Measurements from ENCODE around the gene AMOTL2.

AMOTL2 gene

DNA sequence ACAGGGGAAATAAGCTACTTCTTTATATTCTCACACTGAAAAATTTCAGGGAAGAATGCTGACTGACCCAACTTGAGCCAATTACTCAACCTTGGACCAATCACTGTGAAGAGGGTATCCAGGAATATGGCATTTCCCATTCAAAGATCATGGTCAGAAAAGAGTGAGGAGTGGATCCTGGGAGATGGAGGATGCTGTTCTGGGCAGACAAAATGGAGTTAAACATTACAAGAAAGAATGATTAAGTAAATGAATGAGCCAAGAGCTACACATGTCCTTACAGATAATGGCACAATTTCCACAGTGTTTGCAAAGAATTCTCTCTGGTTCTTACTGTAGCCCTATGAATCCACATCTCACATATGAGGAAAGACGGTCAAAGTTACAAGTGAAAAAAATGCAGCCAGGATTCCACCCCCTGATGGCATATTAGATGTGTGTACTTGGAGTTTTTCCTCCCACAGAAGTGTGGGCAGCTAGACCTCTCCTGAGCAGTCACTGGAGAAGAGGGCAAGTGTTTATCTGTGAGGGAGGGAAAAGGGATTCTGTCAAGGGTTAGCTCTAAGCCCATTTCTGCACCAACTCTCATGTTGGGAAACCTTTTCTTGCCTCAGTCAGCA lies 33.8 kb downstream of the AMOTL2 start:
- H3K4me3 Mint-ChIP-seq, result no peak overlapping the region
- no peaks in the 10 kb centered on the region for H3K4me1 Mint-ChIP-seq (ENCODE audit: low read depth)
- H3K9me3 Mint-ChIP-seq (ENCODE audit: low read depth), result no peaks in the 10 kb centered on the region
- H3K27ac Mint-ChIP-seq, result no peak overlapping the region
- no peaks in the 10 kb centered on the region for H3K36me3 Mint-ChIP-seq
- H3K27me3 Mint-ChIP-seq, result peaks cover 4% of the 10 kb centered on the region

DNA sequence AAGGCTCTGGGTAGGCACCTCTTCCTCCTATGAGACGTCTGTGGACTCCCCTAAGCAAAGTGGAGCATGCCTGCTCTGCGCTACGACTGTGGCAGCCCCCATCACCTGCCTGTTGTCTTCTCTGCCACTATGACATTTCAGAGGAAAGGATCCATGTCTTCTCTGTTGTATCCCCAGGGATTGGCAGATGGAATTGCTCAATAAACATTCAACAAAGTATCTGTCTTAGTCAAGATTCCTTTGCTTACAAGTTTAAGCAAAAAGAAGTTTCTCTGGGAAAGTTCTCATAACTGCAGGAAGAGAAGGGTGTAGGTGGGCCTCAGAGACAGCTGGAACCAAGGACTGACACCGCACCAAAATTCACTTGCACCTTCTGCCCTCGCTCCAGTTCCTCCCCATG lies 34.3 kb downstream of the AMOTL2 start:
- Mint-ChIP-seq H3K9me3 (ENCODE audit: low read depth) (no peaks in the 10 kb centered on the region), H3K4me3 (no peak overlapping the region), H3K27me3 (no peaks in the 10 kb centered on the region), H3K36me3 (no peaks in the 10 kb centered on the region), H3K4me1 (ENCODE audit: low read depth) (no peaks in the 10 kb centered on the region), H3K27ac (no peak overlapping the region)

DNA sequence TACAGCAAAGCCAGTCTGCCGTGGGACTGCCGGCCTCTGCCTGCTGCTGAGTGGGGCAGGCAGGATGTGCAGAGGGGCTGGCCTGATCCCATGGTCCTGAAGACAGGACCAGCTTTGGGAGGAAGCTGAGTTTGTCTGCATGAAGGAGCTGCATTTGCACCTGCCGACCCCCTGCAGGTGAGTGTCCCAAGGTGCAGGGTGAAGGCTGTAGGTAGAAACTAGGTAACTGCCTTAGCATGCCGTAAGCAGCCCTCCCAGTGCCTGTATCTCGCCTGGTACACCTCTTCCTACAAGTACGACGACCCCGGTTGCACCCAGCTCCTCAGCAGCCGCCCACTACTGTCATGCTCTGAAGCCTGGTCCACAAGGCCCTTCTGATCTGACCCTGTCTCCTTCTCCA lies 34.9 kb downstream of the AMOTL2 start:
- H3K27ac Mint-ChIP-seq, result no peak overlapping the region
- H3K4me1 Mint-ChIP-seq (ENCODE audit: low read depth), result no peaks in the 10 kb centered on the region
- H3K36me3 Mint-ChIP-seq, result no peaks in the 10 kb centered on the region
- H3K4me3 Mint-ChIP-seq, result no peak overlapping the region
- no peaks in the 10 kb centered on the region for H3K9me3 Mint-ChIP-seq (ENCODE audit: low read depth)
- H3K27me3 Mint-ChIP-seq, result no peaks in the 10 kb centered on the region

DNA sequence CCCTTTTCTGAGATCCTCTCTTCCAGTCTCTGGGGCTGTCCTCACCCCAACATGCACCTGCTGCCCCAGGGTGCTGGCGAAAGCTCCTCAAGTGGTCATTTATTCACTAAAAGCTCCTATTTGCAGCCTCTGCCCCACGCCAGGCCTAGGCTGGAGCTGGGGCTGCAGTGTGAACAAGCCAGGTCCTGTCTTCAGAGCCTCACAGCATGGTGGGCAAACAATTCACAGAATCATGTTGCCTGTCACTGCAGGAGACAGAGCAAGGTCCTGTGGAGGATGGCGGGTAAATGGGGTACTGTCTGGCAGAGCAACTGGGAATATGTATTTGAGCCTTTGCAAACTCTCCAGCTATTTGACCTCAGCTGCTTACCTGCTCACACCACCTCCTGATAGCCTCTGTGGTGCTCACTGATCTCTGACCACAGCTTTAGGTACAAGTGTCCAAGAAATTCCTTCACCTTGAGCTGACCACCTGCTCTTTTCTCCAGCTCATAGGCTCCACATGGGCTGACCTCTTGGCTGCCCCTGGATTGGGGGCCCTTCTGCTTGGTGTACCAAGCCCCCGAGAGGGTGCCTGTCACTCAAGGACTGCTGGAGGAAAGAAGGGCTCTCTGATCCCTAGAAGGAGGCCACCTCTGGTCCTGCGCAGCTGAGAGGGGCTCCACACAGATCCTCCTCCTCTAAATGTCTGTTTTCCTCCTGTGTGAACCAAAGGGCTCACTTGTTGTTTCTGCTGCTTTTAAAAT lies 35.6 kb downstream of the AMOTL2 start:
- H3K9me3 Mint-ChIP-seq (ENCODE audit: low read depth), result no peaks in the 10 kb centered on the region
- H3K4me1 Mint-ChIP-seq (ENCODE audit: low read depth), result no peaks in the 10 kb centered on the region
- no peak overlapping the region for H3K4me3 Mint-ChIP-seq
- H3K27ac Mint-ChIP-seq, result no peak overlapping the region
- H3K27me3 Mint-ChIP-seq, result no peaks in the 10 kb centered on the region
- H3K36me3 Mint-ChIP-seq, result no peaks in the 10 kb centered on the region

DNA sequence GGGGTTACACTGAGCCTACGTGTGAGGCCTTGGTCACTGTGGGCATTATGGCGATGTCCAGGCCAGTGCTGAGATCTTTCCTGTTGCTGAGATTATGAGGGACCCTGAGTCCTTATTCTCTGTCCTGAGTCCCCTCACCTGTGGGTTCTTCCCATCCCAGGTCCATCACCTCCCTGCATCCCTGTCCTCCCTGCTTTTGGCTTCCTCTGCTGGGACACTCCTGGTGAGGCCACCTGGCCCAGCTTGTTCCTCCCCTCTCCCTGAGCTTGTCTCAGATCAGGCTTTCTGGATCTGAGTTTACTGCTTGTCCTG lies 36.1 kb downstream of the AMOTL2 start:
- H3K27me3 Mint-ChIP-seq, result no peaks in the 10 kb centered on the region
- no peaks in the 10 kb centered on the region for H3K4me1 Mint-ChIP-seq (ENCODE audit: low read depth)
- H3K36me3 Mint-ChIP-seq, result no peaks in the 10 kb centered on the region
- H3K4me3 Mint-ChIP-seq, result no peak overlapping the region
- no peak overlapping the region for H3K27ac Mint-ChIP-seq
- H3K9me3 Mint-ChIP-seq (ENCODE audit: low read depth), result no peaks in the 10 kb centered on the region

DNA sequence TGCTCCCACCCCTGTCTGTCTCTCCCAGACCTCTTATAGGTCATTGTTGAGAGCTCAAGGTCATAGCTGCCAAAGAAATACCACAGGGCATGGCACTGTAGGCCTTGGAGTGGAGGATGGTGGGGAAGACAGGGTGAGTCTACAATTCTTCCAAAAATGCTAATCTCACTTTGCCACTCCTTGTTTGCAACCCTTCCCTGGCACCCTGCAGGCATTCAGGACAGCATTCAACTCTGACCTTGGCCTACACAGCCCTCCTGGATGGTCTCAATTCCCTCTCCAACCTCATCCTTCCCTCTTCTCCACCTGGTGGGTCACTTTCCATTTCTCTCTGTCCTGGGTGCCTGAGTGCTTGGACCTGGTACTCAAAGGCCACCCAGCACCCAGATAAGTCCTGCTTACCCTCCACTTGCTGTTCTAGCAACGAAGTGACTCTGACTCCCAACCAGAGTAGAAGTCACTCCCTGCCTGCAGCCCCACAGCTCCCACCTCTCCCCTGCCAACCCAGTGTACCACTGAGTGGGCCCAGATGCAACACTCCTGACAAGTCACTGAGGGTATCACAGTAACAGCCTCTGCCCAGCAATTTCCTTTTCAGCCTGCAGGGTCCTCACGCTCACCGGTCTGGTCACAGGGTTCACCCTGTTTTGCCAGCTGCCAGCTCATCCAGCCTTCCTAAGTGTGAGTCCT lies 36.6 kb downstream of the AMOTL2 start:
- Mint-ChIP-seq H3K9me3 (ENCODE audit: low read depth) (no peaks in the 10 kb centered on the region), H3K27me3 (no peaks in the 10 kb centered on the region), H3K27ac (no peak overlapping the region), H3K4me1 (ENCODE audit: low read depth) (no peaks in the 10 kb centered on the region), H3K36me3 (no peaks in the 10 kb centered on the region), H3K4me3 (no peak overlapping the region)

DNA sequence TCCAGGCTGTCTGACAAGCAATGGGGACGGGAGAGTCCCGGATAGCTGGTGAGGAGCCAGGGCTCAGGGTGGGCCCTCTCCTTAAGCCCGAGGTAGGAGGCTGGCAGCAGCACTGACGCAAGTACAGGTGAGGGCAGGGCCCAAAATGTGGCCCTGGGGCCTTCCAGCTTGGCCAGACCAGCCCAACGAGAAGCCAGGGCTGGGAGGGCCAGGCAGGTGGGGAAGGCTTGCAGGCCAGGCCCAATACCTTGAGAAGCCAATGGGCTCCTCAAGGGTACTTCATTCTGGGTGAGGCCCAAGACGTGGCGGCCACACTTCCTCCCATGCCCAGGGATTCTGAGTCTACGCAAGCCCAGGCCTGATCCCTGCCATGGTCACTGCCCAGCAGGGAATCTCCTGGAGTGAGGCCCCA lies 37.2 kb downstream of the AMOTL2 start:
- Mint-ChIP-seq H3K4me1 (ENCODE audit: low read depth) (no peaks in the 10 kb centered on the region), H3K4me3 (no peak overlapping the region), H3K27me3 (no peaks in the 10 kb centered on the region), H3K27ac (no peak overlapping the region), H3K36me3 (no peaks in the 10 kb centered on the region), H3K9me3 (ENCODE audit: low read depth) (no peaks in the 10 kb centered on the region)

DNA sequence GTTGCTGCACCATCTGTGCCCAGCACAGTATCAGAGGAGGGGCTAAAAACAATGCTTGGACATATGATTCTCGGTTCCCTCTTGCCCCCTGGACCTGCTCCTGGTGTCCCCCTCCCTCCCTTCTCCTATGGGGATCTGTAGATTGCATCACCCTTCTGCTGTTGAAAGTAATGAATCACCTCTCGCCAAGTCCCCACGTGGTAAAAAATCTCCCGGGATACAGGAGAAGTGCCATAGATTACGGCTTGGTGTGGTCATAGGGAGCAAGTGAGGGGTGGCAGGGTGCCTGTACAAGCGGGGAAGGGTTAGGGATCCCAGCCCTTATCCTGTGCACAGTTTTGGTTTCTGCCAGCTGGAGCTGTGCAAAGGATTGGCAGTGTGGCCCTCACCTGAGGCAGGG lies 37.7 kb downstream of the AMOTL2 start:
- Mint-ChIP-seq H3K27me3 (no peaks in the 10 kb centered on the region), H3K4me1 (ENCODE audit: low read depth) (no peaks in the 10 kb centered on the region), H3K9me3 (ENCODE audit: low read depth) (no peaks in the 10 kb centered on the region), H3K27ac (no peak overlapping the region), H3K36me3 (no peaks in the 10 kb centered on the region), H3K4me3 (no peak overlapping the region)

DNA sequence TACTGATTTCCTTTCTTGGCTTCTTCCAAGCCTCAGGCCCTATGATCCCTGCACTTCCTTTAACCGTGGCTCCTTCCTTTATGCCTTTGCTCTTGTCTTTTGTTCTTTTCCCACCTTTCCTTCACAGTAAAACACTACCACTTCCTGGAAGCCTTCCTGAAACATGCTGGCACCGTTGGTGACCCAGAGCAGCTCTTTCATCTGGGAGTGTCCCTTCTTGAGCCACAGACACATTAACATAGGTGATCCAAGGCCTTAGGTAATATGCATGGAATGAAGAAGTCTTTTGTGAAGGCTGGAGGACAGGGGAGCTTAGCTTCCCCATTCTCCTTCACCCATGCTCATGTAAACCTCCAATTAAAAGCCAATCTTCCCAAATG lies 39.4 kb downstream of the AMOTL2 start:
- Mint-ChIP-seq H3K4me1 (ENCODE audit: low read depth) (no peaks in the 10 kb centered on the region), H3K27ac (no peak overlapping the region), H3K9me3 (ENCODE audit: low read depth) (no peaks in the 10 kb centered on the region), H3K4me3 (no peak overlapping the region), H3K36me3 (no peaks in the 10 kb centered on the region), H3K27me3 (no peaks in the 10 kb centered on the region)

DNA sequence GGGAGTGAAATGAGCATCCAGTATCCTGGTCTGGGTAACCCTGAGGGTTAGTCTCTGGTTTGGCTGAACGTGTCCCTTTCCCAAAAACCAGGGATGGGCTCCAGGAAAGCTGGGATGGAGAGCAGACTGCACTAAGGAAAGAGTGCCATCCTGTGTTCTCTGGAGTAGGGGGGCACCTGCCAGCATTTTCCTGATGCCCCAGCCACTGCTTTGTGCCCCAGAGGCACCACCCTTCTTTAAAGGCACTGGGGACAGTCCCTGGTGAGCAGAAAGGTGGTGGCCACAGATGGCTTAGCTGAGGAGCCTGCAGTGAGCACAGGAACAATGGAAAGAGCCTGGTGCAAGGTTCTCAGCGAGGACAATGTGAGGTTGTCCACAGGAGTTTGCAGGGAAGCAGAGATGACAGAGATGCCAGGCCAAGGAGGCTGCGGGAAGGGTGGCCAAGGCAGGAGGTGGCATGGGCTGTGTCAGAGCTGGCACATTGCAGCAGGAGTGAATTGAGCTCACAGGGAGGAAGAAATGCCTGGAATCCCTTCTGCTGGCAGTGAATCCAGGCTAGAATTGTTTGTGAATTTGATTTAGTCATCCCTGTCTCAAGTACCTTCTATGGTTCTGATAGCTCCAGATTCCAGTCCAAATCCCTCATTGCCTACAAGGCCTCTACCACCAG lies 39.9 kb downstream of the AMOTL2 start:
- Mint-ChIP-seq H3K27me3 (no peaks in the 10 kb centered on the region), H3K4me1 (ENCODE audit: low read depth) (no peaks in the 10 kb centered on the region), H3K27ac (no peak overlapping the region), H3K4me3 (no peak overlapping the region), H3K9me3 (ENCODE audit: low read depth) (no peaks in the 10 kb centered on the region), H3K36me3 (no peaks in the 10 kb centered on the region)

DNA sequence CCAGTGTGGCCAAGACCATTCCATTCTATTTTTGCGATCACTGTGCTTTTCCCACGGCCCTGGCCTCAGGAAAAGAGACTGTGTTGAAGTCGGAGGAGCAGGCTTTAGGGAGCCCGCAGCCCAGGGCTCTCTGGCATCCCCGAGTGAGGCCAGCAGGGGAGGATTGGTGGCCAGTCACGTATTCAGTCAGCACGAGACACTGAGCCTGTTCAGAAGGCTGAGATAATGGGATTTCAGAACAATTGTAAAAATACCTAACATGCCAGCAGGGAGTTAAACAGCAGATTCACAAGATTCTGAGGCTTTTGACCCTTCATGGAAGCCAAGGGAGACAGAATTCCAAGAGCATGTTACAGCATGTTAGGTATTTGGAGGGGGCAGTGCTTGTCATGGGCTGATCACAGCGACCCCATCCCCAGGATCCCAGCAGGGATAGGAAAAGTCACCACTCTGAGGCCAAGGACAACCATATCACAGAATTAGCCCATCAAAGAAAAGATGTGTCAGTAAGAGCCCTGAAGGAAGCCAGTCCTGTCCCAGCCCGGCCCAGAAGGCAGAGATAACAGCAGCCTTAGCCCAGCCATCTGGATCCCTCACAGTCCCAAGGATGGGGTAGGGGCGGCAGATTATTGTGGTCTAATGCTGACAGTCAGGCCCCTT lies 40.6 kb downstream of the AMOTL2 start:
- Mint-ChIP-seq H3K36me3 (no peaks in the 10 kb centered on the region), H3K4me1 (ENCODE audit: low read depth) (no peaks in the 10 kb centered on the region), H3K27me3 (no peaks in the 10 kb centered on the region), H3K4me3 (no peak overlapping the region), H3K9me3 (ENCODE audit: low read depth) (no peaks in the 10 kb centered on the region), H3K27ac (no peak overlapping the region)

DNA sequence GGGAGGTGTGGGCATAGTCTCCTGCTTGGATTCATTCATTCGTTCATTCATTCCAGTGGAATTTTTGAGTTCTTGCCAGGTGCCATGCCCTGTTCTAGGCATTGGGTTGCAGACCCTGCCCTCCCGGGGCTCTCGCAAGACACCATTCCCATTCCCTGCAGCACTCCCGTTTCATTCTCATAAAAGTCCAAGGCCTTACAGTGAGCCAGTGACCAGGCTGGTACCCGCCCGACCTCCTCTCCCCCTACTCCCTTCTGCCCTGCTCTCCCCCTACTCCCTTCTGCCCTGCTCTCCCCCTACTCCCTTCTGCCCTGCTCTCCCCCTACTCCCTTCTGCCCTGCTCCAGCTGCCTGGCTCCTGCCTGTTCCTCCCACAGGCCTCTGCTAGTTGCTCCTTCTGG lies 41.9 kb downstream of the AMOTL2 start:
- Mint-ChIP-seq H3K9me3 (ENCODE audit: low read depth) (no peaks in the 10 kb centered on the region), H3K4me1 (ENCODE audit: low read depth) (no peaks in the 10 kb centered on the region), H3K36me3 (no peaks in the 10 kb centered on the region), H3K4me3 (no peak overlapping the region), H3K27me3 (no peaks in the 10 kb centered on the region), H3K27ac (no peak overlapping the region)

DNA sequence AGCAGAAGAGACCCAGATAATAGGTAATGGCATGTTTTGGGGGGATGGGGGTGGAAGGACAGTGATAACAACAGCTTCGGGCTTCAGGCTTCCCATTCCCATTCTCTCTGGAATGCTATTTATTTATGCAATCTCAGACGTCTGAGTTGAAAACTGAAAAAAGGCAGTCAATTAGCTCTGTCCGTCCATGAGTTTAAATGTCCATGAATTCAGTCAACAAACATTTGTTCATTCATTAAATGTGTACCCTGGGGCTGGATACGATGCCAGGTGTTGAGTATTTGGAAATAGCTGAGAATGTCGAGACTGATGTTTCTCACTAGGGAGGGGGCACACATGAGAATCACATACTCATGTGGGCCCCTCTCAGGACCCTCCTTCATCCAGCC lies 42.4 kb downstream of the AMOTL2 start:
- H3K27me3 Mint-ChIP-seq, result no peaks in the 10 kb centered on the region
- H3K4me1 Mint-ChIP-seq (ENCODE audit: low read depth), result no peaks in the 10 kb centered on the region
- H3K4me3 Mint-ChIP-seq, result no peak overlapping the region
- H3K9me3 Mint-ChIP-seq (ENCODE audit: low read depth), result no peaks in the 10 kb centered on the region
- H3K36me3 Mint-ChIP-seq, result no peaks in the 10 kb centered on the region
- no peak overlapping the region for H3K27ac Mint-ChIP-seq

DNA sequence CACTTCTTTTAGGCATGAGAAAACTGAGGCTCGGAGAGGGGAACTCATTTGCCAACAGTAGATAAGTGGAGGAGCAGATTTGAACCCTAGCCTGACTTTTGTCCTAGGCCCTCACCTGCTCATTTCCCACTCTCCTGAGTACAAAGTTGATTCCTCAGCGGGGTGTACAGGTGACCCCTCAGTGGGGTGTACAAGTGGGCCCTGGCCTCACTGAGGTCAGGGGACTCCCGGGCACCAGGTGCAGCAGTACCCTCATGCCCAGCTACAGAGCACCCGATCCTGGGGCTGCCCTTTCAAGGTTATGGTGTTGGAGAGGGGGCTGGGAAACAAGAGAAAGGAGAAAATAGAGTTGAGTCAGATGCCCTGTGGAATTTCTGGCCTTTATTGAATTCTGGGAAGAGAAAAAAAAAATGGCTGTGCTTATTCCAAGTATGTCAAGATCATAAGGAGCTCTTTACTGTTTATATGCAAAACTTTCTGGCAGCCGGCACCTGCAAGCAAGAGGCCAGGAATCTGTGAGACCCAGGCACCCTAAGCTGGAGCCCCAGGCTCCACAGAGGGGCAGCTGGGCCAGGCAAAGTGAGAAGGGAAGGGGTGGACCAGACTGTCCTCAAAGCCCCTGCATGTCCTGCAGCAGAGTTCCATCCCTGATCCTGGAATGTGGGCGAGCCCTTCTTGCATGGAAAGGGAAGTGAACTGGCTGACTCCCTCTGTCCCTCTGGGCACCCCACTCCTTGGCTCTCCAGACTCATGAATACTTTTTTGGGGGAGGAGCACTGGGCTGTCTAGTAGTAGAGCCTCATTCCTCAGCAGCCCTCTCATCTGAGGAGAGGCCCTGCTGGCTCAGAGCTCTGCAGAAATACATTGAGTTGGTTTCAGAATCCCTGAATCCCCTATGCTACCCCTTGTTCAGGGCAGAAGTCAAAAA lies 43.1 kb downstream of the AMOTL2 start:
- Mint-ChIP-seq H3K27me3 (no peaks in the 10 kb centered on the region), H3K4me1 (ENCODE audit: low read depth) (no peaks in the 10 kb centered on the region), H3K4me3 (no peak overlapping the region), H3K9me3 (ENCODE audit: low read depth) (no peaks in the 10 kb centered on the region), H3K36me3 (no peaks in the 10 kb centered on the region), H3K27ac (no peak overlapping the region)
